K562 (cell line): ENCODE data around the gene SPEM2. TPM values are rescaled to one million over a fixed set of nuclear protein-coding genes. Genes with fewer than 3 reads are reported as not detected.

Experiments used
- ATAC-seq: fragments of 200-7000 bp; cut with Tn5 transposase; 3 replicates; pipeline ENCODE4 v1.9.1; 2020; ENCODE audit warnings: moderate library complexity
- BruUV-seq: library from RNA; stranded (reverse); fragments of 400-500 nt; replicated peaks from 2 replicates; lab custom pipeline; 2021; lab: Mats Ljungman, UMichigan
- CTCF ChIA-PET: fragments of 300-600 bp; formaldehyde crosslinking; extraction: SDS; loops from one replicate; lab custom pipeline; 2021; ENCODE audit warnings: low intra/inter-chr PET ratio; lab: Yijun Ruan, JAX
- POLR2A ChIA-PET: fragments of 300-600, 350-650 bp; sonication (Branson Sonifier 250); formaldehyde crosslinking; extraction: SDS; loops from one replicate; lab custom pipeline; 2021; ENCODE audit warnings: antibody characterized with exemption, inconsistent platforms; lab: Yijun Ruan, JAX
- DNase-seq, 4 experiments: peaks; one replicate each; pipeline versions ENCODE4 v3.0.0 to v3.0.0-alpha.2; 2011 to 2018; ENCODE audit warnings: low spot score in 3 of 4, mixed read lengths in 3 of 4; ENCODE audit errors: extremely low read depth in 1 of 4
- FAIRE-seq: peaks from 2 replicates; lab custom pipeline; 2011; peaks lifted over from hg19 to GRCh38; lab: Jason Lieb, UNC
- H2AFZ ChIP-seq: 2 replicates; pipeline ENCODE4 v1.6.0; 2011; ENCODE audit warnings: low read depth, low read length, control low read depth, inconsistent platforms
- H3K27ac ChIP-seq: fragments of 200-600 bp; 3 replicates; pipeline ENCODE4 v1.8.0; 2011; ENCODE audit warnings: low read depth, mild to moderate bottlenecking, control low read depth, inconsistent platforms, low read length, moderate library complexity, mixed read lengths; ENCODE audit errors: extremely low read depth
- H3K27me3 ChIP-seq, 2 experiments: fragments of 300-600 bp in 1 of 2; 2 replicates in 1 of 2; 3 replicates in 1 of 2; pipeline versions ENCODE4 v1.6.0 to v1.8.0; 2011; ENCODE audit warnings: inconsistent platforms in 2 of 2, low read length in 2 of 2, mild to moderate bottlenecking in 1 of 2, mixed read lengths in 1 of 2, moderate library complexity in 1 of 2; ENCODE audit not compliant: control insufficient read depth in 2 of 2, insufficient read depth in 2 of 2
- H3K36me3 ChIP-seq: fragments of 300-600 bp; 3 replicates; pipeline ENCODE4 v1.8.0; 2011; ENCODE audit warnings: mild to moderate bottlenecking, low read length, inconsistent platforms; ENCODE audit not compliant: control insufficient read depth, insufficient read depth
- H3K4me1 ChIP-seq, 2 experiments: fragments of 200-600 bp in 1 of 2; replicated peaks in 1 of 2; 2 replicates in 1 of 2; 3 replicates in 1 of 2; pipeline versions ENCODE4 v1.5.1 to v1.8.0; 2011; ENCODE audit warnings: inconsistent platforms in 2 of 2, low read length in 2 of 2, mild to moderate bottlenecking in 1 of 2, mixed read lengths in 1 of 2, moderate library complexity in 1 of 2; ENCODE audit not compliant: control insufficient read depth in 2 of 2, insufficient read depth in 2 of 2
- H3K4me2 ChIP-seq: 2 replicates; pipeline ENCODE4 v1.6.1; 2011; ENCODE audit warnings: low read length, control low read depth, inconsistent platforms, mixed read lengths; ENCODE audit not compliant: insufficient read depth
- H3K4me3 ChIP-seq: fragments of 200-600 bp; sonication (generic), shearing (Covaris generic); 2 replicates; pipeline ENCODE4 v1.5.1; 2016; ENCODE audit warnings: control low read depth, inconsistent platforms
- H3K79me2 ChIP-seq: fragments of 200-600 bp; 3 replicates; pipeline ENCODE4 v1.8.0; 2011; ENCODE audit warnings: low read length, inconsistent platforms; ENCODE audit not compliant: control insufficient read depth, insufficient read depth
- H3K9ac ChIP-seq, 2 experiments: 2 replicates each; pipeline versions ENCODE4 v1.6.0 to v1.6.1; 2011; ENCODE audit warnings: low read depth in 2 of 2, low read length in 2 of 2, control low read depth in 1 of 2, inconsistent platforms in 1 of 2, mild to moderate bottlenecking in 1 of 2, mixed read lengths in 1 of 2; ENCODE audit not compliant: insufficient read depth in 1 of 2
- H3K9me1 ChIP-seq: one replicate; pipeline ENCODE4 v1.6.0; 2011; ENCODE audit warnings: inconsistent platforms, mild to moderate bottlenecking, low read length, moderate library complexity; ENCODE audit not compliant: control insufficient read depth, insufficient read depth
- H3K9me3 ChIP-seq: replicated peaks from 2 replicates; pipeline ENCODE4 v1.5.1; 2011; ENCODE audit warnings: low read depth, low read length, inconsistent platforms; ENCODE audit not compliant: control insufficient read depth, insufficient read depth
- H4K20me1 ChIP-seq: replicated peaks from 2 replicates; pipeline ENCODE4 v1.6.1; 2011; ENCODE audit warnings: low read length, inconsistent platforms, mixed read lengths; ENCODE audit not compliant: control insufficient read depth, insufficient read depth
- CC2D1A ChIP-seq: fragments of 450-650 bp; IDR thresholded peaks from 2 replicates; pipeline ENCODE4 v1.6.1; 2017; ENCODE audit warnings: mild to moderate bottlenecking
- GABPB1 ChIP-seq: sonication (generic); formaldehyde crosslinking; IDR thresholded peaks from 2 replicates; pipeline ENCODE4 v1.8.0; 2022; ENCODE audit warnings: mild to moderate bottlenecking, missing genetic modification reagents
- MEF2D ChIP-seq: conservative IDR thresholded peaks from 2 replicates; pipeline ENCODE4 v1.6.1; 2016; ENCODE audit warnings: low read depth, missing genetic modification characterization, missing compliant biosample characterization
- NCOA6 ChIP-seq: fragments of 450-650 bp; IDR thresholded peaks from 2 replicates; pipeline ENCODE4 v1.6.1; 2017; ENCODE audit warnings: mild to moderate bottlenecking
- NRF1 ChIP-seq, 2 experiments: fragments of 450-650 bp; IDR thresholded peaks in 1 of 2; conservative IDR thresholded peaks in 1 of 2; 2 replicates each; pipeline ENCODE4 v1.6.1; 2014; ENCODE audit warnings: mild to moderate bottlenecking in 2 of 2
- ZBTB17 ChIP-seq: fragments of 450-650 bp; formaldehyde crosslinking; IDR thresholded peaks from 2 replicates; pipeline ENCODE4 v1.4.0; 2020; ENCODE audit warnings: mild to moderate bottlenecking
- ZNF699 ChIP-seq: fragments of 250-450 bp; sonication (Bioruptor Pico); IDR thresholded peaks from 2 replicates; pipeline ENCODE4 v1.8.0; 2021; ENCODE audit warnings: mild to moderate bottlenecking, moderate library complexity; ENCODE audit not compliant: insufficient replicate concordance
- WGBS: fragments of 100-300 bp; shearing (Covaris generic); methylation state at CpG from one replicate; pipeline ENCODE4 v1.1.6; 2016; ENCODE audit warnings: low coverage, mixed read lengths; ENCODE audit not compliant: insufficient coverage; ENCODE audit errors: missing lambda C conversion rate; 5-methylcytosine and 5-hydroxymethylcytosine counted together
- in situ Hi-C: fragments of 300-500 bp; cut with MboI; formaldehyde crosslinking; loops from 4 replicates; pipeline ENCODE4 v1.15.0; 2018; ENCODE audit warnings: inconsistent platforms, mixed read lengths
- intact Hi-C: fragments of 100-400 bp; cut with micrococcal nuclease; formaldehyde crosslinking; loops from 2 replicates; pipeline ENCODE4 v1.14.2; 2022
- polyA plus RNA-seq, 8 experiments: library from polyadenylated mRNA; depleted of rRNA in 4 of 8; stranded (reverse) in 5 of 8; unstranded in 3 of 8; fragments of >200 nt; fragmentation: Nextera tagmentation in 2 of 8; fragmentation: Illumina TruSeq in 1 of 8; extraction: Ambion mirVana in 2 of 8; extraction: Trizol in 1 of 8; gene quantifications; 2 replicates each; pipeline versions ENCODE4 v1.2.1 to v1.2.3, GENCODE V29; 2011 to 2014; ENCODE audit warnings: inconsistent platforms in 1 of 8, missing spikeins in 1 of 8
- total RNA-seq, 7 experiments: library from RNA; depleted of rRNA in 6 of 7; stranded (reverse); fragments of >200 nt in 6 of 7; fragmentation: Illumina TruSeq in 2 of 7; extraction: Trizol in 2 of 7; gene quantifications; 2 replicates each; pipeline versions ENCODE4 v1.2.1 to v1.2.3, GENCODE V29; 2011 to 2021; ENCODE audit warnings: low replicate concordance in 1 of 7
- TF ChIP-seq, protein P1 (sequence below): sonication (generic); formaldehyde crosslinking; IDR thresholded peaks from 2 replicates; pipeline ENCODE4 v1.8.0; 2022; ENCODE audit warnings: missing genetic modification reagents, mild to moderate bottlenecking, borderline replicate concordance

The SPEM2 gene
- total and polyA plus RNA-seq, 9 of the 15 experiments (the other 6 are each of a cell fraction or from before 2014, with no cell fraction given), result not detected

DNA sequence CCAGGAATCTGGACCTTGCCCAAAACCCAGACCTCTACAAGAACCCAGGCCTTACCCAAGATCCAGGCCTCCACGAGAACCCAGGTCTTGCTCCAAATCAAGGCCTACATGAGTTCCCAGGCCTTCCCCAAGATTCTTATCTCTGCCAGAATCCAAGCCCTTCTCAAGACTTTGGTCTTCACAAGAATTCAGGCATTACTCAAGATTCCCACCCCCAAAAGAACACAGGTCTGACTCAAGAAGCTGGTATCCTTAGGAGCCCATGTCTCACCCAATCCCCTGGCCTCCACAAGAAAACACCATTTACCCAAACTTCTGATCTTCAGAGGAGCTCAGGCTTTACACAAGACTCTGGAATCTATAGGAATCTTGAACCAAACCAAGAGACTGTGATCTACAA, 5.8 kb downstream of the SPEM2 start:
- no peak overlapping the region for H3K4me2 ChIP-seq
- DNase-seq, result no peak
- TF ChIP-seq ZBTB17 (CRISPR knock-in tag) (no peak), MEF2D (no peak), NCOA6 (no peak), GABPB1 (CRISPR knock-in tag) (no peak), CC2D1A (no peak), ZNF699 (CRISPR knock-in tag) (no peak), NRF1 (conservative IDR thresholded peaks at IDR 0.05 in 1 of 2, IDR thresholded peaks at IDR 0.05 in 1 of 2) (no peak)
- TF ChIP-seq, protein P1, sequence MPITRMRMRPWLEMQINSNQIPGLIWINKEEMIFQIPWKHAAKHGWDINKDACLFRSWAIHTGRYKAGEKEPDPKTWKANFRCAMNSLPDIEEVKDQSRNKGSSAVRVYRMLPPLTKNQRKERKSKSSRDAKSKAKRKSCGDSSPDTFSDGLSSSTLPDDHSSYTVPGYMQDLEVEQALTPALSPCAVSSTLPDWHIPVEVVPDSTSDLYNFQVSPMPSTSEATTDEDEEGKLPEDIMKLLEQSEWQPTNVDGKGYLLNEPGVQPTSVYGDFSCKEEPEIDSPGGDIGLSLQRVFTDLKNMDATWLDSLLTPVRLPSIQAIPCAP, result no peak
- TF ChIP-seq, all 486 proteins: peak for 0
- 14% methylated on average over 1 of the region's 1 CpG for WGBS
- CTCF ChIA-PET, result no interaction called here
- Histone ChIP-seq H3K4me3 (no peak overlapping the region), H3K9ac (no peak overlapping the region), H3K27ac (no peak overlapping the region), H2AFZ (no peak overlapping the region), H3K9me1 (no peaks in the 10 kb centered on the region), H3K36me3 (no peaks in the 10 kb centered on the region), H3K9me3 (no peaks in the 10 kb centered on the region), H4K20me1 (no peaks in the 10 kb centered on the region), H3K27me3 (no peaks in the 10 kb centered on the region), H3K4me1 (peaks cover 2 to 26% of the 10 kb centered on the region in 2 experiments; a peak in 4 of 5 replicates), H3K79me2 (peaks cover 2% of the 10 kb centered on the region; the same call in 2 of the 3 replicates)
- in situ Hi-C loops, result no loop called here
- FAIRE-seq (no peak), ATAC-seq (no peak)
- intact Hi-C loops, result no loop called here
- BruUV-seq, result no TSS peak
- POLR2A ChIA-PET, result interaction anchor here (0.7 kb wide), 1 partner anchor 49 kb away, joined by 3 read pairs; no protein-coding TSS in a partner anchor
